Subcutaneous adipose tissue (tissue), 4 donors: ENCODE results near the gene SLC22A3. TPM values are rescaled to one million over a fixed set of nuclear protein-coding genes. Genes with fewer than 3 reads are reported as not detected.

ENCODE experiments used
- total RNA-seq, 4 donors: library from RNA; depleted of rRNA; stranded (reverse); fragments of >200 nt; gene quantifications; one replicate each; pipeline ENCODE4 v1.1.0, GENCODE V29; 2016
- TF ChIP-seq, protein P1 (sequence below): fragments of 450-650 bp; IDR thresholded peaks from one replicate; pipeline ENCODE4 v1.5.1; 2016; ENCODE audit warnings: low read depth, mild to moderate bottlenecking, control low read depth, antibody characterized with exemption, moderate library complexity

SLC22A3 gene
- total RNA-seq, 4 donors from 2014 or later: 6.8 to 9.8 (median 8.8) TPM

DNA sequence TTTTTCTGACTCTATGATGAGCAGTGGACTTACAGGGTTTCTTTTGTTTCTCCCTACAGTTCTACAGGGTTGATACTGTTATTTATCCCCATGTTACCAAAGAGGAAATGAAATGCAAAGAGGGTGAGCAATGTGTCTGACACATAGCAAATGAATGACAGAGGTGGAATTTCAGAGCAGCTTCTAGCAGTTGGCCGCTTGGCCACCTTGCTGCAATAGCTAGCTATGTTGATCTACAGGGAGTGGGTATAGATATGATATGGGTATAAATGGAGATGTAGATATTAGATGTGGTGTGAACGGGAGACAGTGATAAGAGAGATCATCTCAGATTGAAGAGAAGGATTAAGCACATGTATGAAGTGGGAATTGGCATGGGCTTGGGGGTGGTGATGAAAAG, 10.9 kb upstream of the SLC22A3 start:
- TF ChIP-seq, protein P1, sequence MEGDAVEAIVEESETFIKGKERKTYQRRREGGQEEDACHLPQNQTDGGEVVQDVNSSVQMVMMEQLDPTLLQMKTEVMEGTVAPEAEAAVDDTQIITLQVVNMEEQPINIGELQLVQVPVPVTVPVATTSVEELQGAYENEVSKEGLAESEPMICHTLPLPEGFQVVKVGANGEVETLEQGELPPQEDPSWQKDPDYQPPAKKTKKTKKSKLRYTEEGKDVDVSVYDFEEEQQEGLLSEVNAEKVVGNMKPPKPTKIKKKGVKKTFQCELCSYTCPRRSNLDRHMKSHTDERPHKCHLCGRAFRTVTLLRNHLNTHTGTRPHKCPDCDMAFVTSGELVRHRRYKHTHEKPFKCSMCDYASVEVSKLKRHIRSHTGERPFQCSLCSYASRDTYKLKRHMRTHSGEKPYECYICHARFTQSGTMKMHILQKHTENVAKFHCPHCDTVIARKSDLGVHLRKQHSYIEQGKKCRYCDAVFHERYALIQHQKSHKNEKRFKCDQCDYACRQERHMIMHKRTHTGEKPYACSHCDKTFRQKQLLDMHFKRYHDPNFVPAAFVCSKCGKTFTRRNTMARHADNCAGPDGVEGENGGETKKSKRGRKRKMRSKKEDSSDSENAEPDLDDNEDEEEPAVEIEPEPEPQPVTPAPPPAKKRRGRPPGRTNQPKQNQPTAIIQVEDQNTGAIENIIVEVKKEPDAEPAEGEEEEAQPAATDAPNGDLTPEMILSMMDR: no peak

DNA sequence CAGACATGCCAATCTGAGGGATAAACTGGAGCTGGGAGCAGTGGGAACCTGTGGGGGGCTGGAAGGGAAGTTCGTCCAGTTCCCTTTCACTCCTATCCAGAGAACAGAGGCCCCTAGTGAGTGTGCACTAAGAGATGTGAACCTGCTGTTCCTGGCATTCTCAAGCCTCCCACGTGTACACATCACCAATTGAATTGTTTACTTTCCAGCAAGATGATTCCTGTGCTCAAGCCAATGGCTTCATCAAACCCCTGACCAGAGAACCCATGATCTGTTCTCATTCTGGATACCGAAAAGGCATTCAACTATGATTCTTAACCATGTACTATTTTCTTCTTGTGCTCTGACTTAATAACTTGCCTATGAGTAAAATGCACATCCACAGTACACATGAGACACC, 10.2 kb upstream of the SLC22A3 start:
- TF ChIP-seq, protein P1: no peak

DNA sequence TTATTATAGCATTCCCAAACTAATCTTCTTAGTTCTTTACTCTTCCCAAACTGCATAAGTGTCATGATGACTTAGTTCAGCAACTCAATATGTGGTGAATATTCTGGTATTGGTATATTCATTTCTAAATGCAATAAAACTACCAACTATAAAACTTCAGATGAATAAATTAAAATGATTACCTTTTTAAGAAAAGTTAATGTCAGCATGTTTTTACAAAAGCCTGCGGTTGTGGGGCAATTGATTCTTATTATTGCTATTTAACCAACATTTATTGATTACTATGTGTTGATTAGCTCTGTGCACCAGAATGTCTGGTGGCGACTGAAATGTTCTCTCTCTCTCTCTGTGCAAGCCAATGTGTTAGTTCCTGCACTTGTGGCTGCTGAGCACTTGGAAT, 5.0 kb upstream of the SLC22A3 start:
- TF ChIP-seq, protein P1: no peak

DNA sequence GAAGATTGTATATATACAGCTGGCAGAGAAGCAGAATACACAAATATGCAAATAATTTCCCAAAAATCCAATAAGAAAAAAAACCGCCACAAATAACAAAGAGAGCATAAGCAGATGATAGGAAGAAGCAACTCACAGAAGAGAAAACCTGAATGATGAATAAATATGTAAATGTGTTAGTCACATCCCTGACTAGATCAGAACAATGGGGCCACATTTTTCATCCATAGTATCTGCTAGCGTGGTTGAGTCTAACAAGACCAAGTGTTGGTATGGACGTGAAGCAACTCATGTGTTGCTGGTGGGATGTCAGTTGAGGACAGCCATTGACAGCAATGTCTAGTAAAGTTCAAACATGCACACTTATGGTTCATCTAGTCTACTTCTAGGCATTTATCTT, 3.9 kb upstream of the SLC22A3 start:
- TF ChIP-seq, protein P1: no peak

DNA sequence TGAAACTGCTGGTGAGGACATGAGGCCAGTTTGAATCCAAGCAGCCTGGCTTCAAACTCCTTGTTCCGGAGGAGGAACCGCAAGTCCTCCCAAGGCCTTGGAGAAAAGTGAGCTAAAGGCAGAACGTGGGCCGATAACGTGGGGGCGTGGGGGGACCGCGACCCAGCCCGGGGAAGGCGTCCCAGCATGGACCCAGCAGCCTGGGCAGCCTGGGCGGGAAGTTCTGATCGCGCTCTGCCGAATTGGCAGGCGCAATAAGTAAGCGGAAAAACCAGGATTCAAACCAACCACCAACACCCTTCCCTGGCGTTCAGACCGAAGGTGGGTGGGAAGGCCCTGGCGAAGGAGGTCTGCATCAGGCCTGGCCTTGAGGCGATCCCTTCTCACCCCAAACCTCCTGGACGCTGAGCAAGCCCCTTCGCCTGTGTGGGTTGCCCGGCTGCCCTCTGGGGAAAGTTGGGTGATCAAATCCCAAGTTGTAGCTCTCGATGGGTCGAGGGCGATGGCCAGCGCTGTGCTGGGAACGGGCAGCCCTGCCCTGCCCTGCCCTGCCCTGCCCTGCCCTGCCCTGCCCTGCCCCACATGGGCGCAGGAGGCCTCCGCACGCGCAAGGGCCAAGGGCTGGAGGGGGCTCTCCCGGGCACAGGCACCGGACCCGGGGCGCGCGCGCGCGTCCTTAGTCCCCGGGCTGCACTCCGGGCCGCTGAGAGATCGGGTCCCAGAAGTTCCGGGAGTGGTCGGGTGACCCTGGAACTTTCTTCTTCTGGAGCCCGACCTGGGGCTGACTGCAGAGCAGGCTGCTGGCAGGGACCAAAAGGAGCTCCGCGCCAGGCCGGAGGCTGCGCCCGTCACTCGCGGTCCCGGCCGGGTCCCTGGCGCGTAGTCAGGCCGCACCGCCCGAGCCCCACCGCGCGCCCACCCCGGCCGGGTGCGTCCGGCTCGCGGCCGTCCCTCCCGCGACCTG, 637 bp upstream of the SLC22A3 start:
- TF ChIP-seq, protein P1: no peak

DNA sequence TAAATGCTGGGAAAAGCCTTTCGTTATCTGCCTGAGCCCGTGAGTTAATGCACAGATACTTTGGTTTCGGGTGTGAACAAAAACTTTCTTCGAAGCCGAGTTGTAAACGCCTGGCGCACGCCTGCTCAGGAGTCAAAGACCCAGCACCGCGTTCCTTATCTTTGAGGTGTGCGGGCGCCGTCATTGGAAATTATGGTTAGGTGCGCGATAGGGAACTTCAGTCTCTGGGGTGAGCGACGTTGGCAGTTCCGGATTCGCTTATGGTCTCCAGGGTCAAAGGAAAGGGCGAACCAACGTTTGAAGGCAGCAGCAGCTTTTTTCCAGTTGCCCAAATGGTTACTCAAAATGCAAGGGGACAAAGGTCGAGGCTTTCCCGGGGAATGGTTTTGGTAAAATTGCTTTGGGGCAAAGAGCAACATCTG, 853 bp downstream of the SLC22A3 start:
- TF ChIP-seq, protein P1: no peak

DNA sequence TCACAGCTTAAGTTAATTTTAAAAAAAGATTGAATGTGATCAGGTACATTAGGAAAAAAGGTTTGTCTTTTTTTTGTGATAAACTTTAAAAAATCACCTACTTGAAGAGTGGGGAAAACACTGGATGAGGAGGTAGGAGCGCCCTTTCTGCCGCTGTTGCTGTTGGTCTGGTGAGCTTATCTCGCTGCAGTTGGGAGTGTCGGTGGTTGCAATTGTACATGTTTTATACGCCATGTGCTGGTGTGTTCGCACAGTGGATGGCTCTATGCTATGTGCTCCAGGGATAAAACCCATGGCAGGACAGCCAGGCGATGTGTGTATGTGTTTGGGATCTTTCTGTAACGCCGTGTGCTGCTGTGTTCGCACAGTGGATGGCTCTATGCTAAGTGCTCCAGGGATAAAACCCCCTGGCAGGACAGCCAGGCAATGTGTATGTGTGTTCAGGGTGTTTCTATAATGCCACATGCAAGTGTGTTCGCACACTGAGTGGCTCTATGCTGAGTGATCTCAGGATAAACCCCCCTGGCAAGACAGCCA, 1.7 kb downstream of the SLC22A3 start:
- TF ChIP-seq, protein P1: no peak
